Lower lobe of right lung (tissue), 2 donors: ENCODE results near the gene MAP1LC3B2. TPM values are rescaled to one million over a fixed set of nuclear protein-coding genes. Genes with fewer than 3 reads are reported as not detected.

Experiments used
- ATAC-seq, 2 donors: fragments of 200-7000 bp; cut with Tn5 transposase; one replicate each; pipeline ENCODE4 v1.9.1; 2020 to 2022; ENCODE audit warnings: mild to moderate bottlenecking in 2 of 2, moderate library complexity in 2 of 2
- DNase-seq: peaks from one replicate; pipeline ENCODE4 v3.0.0-alpha.2; 2020
- H3K27ac ChIP-seq: fragments of 200-600 bp; one replicate; pipeline ENCODE4 v1.8.0; 2022
- H3K27me3 ChIP-seq: fragments of 200-600 bp; one replicate; pipeline ENCODE4 v1.8.0; 2022; ENCODE audit warnings: low read depth
- H3K36me3 ChIP-seq: fragments of 200-600 bp; one replicate; pipeline ENCODE4 v1.8.0; 2022; ENCODE audit warnings: mild to moderate bottlenecking
- H3K4me1 ChIP-seq: fragments of 200-600 bp; one replicate; pipeline ENCODE4 v1.8.0; 2022
- H3K4me3 ChIP-seq: fragments of 200-600 bp; one replicate; pipeline ENCODE4 v1.8.0; 2022; ENCODE audit warnings: mild to moderate bottlenecking
- H3K9me3 ChIP-seq: fragments of 200-600 bp; one replicate; pipeline ENCODE4 v1.8.0; 2022
- intact Hi-C: fragments of 100-400 bp; cut with DNase I; formaldehyde crosslinking; loops from one replicate; pipeline ENCODE4 v1.11.0; 2022
- total RNA-seq: library from RNA; stranded (reverse); fragmentation: NEBNext Ultra II Directional; extraction: Animal tissue kit (Norgen Biotek cat#: 25700); gene quantifications from one replicate; pipeline ENCODE4 v1.2.1, GENCODE V29; 2021
- TF ChIP-seq, protein P1 (sequence below): fragments of 200-600 bp; IDR thresholded peaks from one replicate; pipeline ENCODE4 v1.8.0; 2022; ENCODE audit warnings: antibody characterized with exemption, mild to moderate bottlenecking
- donor health status: DM: no; HTN: yes; CAD: no; lungs with severe emphysema.

MAP1LC3B2 gene
- total RNA-seq, 1 donor from 2014 or later = 1.9 TPM

DNA sequence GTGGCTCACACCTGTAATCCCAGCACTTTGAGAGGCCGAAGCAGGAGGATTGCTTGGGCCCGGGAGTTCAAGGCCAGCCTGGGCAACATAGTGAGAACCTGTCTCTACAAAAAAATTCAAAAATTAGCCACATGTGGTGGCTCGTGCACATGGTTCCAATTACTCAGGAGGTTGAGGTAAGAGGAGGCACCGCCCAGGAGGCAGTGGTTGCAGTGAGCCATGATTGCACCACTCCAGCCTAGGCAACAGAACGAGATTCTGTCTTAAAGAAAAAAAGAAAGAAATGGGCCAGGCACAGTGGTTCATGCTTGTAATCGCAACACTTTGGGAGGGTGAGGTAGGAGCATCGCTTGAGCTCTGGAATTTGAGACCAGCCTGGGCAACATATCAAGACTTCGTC, 33.5 kb downstream of the MAP1LC3B2 start:
- Histone ChIP-seq H3K9me3 (no peaks in the 10 kb centered on the region), H3K27ac (peak overlapping the region; percentile 58), H3K4me1 (peaks cover 28% of the 10 kb centered on the region), H3K36me3 (no peaks in the 10 kb centered on the region), H3K27me3 (no peaks in the 10 kb centered on the region), H3K4me3 (no peak overlapping the region)
- TF ChIP-seq, protein P1, sequence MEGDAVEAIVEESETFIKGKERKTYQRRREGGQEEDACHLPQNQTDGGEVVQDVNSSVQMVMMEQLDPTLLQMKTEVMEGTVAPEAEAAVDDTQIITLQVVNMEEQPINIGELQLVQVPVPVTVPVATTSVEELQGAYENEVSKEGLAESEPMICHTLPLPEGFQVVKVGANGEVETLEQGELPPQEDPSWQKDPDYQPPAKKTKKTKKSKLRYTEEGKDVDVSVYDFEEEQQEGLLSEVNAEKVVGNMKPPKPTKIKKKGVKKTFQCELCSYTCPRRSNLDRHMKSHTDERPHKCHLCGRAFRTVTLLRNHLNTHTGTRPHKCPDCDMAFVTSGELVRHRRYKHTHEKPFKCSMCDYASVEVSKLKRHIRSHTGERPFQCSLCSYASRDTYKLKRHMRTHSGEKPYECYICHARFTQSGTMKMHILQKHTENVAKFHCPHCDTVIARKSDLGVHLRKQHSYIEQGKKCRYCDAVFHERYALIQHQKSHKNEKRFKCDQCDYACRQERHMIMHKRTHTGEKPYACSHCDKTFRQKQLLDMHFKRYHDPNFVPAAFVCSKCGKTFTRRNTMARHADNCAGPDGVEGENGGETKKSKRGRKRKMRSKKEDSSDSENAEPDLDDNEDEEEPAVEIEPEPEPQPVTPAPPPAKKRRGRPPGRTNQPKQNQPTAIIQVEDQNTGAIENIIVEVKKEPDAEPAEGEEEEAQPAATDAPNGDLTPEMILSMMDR = no peak
- ATAC-seq = peak; percentile 7 to 27
- intact Hi-C loops = no loop called here
- DNase-seq = no peak

DNA sequence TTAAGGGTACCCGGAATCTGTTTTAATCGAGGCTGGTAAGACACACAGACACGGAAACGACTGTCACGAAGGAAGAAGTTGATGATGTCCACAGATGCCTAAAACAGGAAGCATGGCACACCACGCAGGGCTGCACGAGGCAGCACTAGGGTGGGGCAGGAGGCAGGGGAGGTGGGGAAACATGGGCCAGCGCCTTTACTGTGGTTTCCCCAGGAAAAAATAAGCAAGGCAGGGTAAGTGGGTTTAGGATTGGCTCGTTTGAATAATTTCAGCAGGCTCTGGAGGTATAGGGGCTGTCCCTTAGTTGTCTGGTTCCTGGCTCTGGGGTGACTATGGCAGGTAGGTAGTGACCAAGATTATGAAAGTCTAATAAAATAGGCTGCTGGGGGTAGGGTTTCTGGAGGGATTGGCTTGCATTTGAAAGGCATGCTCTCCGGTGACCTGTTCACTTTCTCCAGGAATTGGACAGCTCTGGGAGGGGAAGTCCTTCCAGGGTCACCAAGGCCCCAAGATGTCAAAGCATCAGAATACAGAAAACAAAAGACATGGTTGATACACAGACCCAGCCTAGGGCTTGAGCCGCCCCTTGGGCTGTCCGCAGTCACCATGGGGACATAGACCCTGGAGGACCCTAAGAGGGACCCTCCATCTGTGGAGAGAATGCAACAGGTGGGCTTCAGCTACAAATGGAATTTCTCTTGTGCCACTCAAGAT, 35.3 kb downstream of the MAP1LC3B2 start:
- H3K27ac ChIP-seq = peak overlapping the region; percentile 33
- DNase-seq (peak; percentile 83), ATAC-seq (peak; percentile 18 to 73)

DNA sequence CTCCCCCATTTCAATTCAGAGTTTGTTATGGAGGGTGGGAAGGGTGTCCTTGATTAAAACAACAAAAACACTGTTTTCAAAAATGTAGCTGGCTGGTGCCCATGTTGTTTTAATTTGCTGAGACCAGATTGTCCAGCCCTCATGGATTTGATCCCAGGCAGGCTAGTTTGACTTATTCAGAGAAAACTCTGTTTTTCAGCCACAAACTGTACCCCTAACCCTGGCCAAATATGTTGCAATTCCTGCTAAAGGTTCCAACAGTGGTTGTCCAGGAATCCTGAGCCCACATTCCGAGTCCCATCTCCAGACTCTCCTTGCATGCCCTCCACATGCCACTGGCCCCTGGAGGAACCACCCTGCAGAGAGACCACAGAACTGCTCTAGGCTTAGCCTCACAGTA, 36.0 kb downstream of the MAP1LC3B2 start:
- no peak overlapping the region for H3K27ac ChIP-seq
- DNase-seq (no peak), ATAC-seq (no peak)
- intact Hi-C loops = no loop called here
- TF ChIP-seq, protein P1 = no peak
- no peaks in the 10 kb centered on the region for H3K9me3 ChIP-seq
- no peaks in the 10 kb centered on the region for H3K27me3 ChIP-seq
- peaks cover 49% of the 10 kb centered on the region for H3K4me1 ChIP-seq
- H3K4me3 ChIP-seq = no peak overlapping the region
- H3K36me3 ChIP-seq = no peaks in the 10 kb centered on the region

More for the DNA sequence above, 35.3 kb downstream of the MAP1LC3B2 start:
- TF ChIP-seq, protein P1 = no peak
- Histone ChIP-seq H3K9me3 (no peaks in the 10 kb centered on the region), H3K36me3 (no peaks in the 10 kb centered on the region), H3K4me3 (no peak overlapping the region), H3K27me3 (no peaks in the 10 kb centered on the region), H3K4me1 (peaks cover 42% of the 10 kb centered on the region)
- intact Hi-C loops = no loop called here

DNA sequence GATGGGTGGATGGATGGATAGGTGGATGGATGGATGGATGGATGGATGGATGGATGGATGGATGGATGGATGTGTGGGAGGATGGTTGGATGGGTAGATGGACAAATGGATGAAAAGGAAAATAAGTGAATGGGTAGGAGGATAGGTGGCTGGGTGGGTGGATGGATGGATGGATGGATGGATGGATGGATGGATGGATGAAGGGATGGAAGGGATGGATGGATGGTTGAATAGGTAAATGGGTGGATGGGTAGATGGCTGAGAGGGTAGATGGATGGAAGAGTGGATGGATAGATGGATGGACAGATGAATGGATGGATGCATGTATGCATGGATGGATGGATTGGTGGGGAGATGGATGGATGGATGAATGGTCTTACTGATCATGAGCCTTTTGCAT, 36.5 kb downstream of the MAP1LC3B2 start:
- no peak overlapping the region for H3K4me3 ChIP-seq
- H3K36me3 ChIP-seq = no peaks in the 10 kb centered on the region
- no peak overlapping the region for H3K27ac ChIP-seq
- H3K9me3 ChIP-seq = no peaks in the 10 kb centered on the region
- no peaks in the 10 kb centered on the region for H3K27me3 ChIP-seq
- no peak for ATAC-seq
- H3K4me1 ChIP-seq = peaks cover 49% of the 10 kb centered on the region
- DNase-seq = no peak
- TF ChIP-seq, protein P1 = no peak
- intact Hi-C loops = no loop called here

DNA sequence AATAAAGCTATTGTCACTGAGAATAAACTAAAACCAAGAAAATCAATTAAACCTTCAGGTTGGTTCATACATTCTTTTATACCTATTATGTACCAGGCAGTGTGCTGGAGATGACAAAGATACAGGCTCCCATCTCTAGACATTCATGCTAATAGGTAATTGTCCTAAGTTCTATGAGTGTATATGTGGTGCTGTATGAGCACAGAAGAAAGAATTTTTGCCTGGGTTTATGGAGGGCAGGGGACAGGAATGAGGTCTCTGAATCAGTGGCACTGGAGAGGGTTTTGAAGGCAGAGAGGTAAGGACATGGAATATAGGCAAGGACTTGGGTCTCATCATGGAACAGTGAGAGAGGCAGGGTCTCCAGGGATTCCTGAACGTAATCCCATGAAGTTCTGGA, 38.7 kb downstream of the MAP1LC3B2 start:
- DNase-seq (no peak), ATAC-seq (no peak)
- intact Hi-C loops = no loop called here
- TF ChIP-seq, protein P1 = no peak
- H3K4me1 ChIP-seq = peaks cover 34% of the 10 kb centered on the region
- no peak overlapping the region for H3K4me3 ChIP-seq
- H3K27me3 ChIP-seq = no peaks in the 10 kb centered on the region
- H3K27ac ChIP-seq = no peak overlapping the region
- H3K9me3 ChIP-seq = no peaks in the 10 kb centered on the region
- H3K36me3 ChIP-seq = no peaks in the 10 kb centered on the region
